HG03565 (cell line): ENCODE data around the gene TNNI3.
A peak's percentile ranks its signal among the peaks of the same experiment; 100 is the strongest.
"Not testable (repeated sequence)": the region's sequence is repeated elsewhere in the genome, so short reads cannot be mapped to it uniquely, and the experiment has no call there.

ENCODE experiments used
- ATAC-seq: cut with Tn5 transposase; IDR thresholded peaks from one replicate; pipeline ENCODE4 v1.9.1; 2021; ENCODE audit warnings: mild to moderate bottlenecking, moderate library complexity; ENCODE audit not compliant: unreplicated experiment

The TNNI3 gene

DNA sequence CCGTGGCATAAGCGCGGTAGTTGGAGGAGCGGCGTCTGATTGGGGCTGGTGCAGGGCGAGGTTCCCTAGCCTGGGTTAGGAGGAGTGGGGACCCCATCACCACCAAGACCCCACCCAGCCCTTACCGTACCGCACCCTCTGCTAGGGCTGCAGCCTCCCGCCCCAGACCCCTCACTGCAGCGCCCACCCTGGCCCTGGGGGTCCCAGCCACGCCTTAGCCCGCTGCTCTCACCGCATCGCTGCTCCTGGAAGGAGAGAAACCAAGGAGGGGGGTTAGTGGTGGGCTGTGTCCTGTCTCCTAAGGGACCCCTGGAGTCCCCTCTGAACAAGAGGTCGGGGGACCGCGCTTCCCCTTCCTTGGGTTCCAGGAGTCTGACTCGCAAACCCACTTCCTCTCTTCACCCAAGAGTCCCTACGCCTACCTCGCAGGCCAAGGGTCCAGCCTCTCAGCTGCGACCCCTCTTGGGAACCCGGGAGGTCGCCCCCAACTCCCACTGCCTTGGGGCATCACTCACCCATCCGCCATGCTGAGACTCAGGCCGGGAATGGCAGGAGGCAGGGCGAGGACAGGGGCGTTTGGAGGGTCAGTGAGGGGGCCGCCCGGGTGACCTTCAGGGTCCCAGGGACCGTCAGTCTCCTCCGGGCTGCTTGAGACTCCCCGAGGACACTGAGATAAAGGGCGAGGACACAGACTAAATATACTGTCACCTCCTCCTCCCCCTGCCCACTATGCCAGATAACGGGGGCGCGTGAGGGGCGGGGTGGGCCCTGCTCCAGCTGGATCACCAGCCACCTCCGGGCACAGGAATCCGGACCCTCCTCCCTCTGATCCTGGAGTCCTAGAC lies at the start of gene TNNI3:
TNNI3 (minus strand) TSS at position 669 of the 845 bp plus-strand sequence; CDS start at position 526, 143 bp downstream.
- ATAC-seq: no peak

- no peak for ATAC-seq
These were observed 49.4 kb upstream of the TNNI3 start for GRCh38 chr19:55206664-55207500.

- ATAC-seq: not testable (repeated sequence)
These were observed 44.7 kb upstream of the TNNI3 start for GRCh38 chr19:55202199-55202598.

DNA sequence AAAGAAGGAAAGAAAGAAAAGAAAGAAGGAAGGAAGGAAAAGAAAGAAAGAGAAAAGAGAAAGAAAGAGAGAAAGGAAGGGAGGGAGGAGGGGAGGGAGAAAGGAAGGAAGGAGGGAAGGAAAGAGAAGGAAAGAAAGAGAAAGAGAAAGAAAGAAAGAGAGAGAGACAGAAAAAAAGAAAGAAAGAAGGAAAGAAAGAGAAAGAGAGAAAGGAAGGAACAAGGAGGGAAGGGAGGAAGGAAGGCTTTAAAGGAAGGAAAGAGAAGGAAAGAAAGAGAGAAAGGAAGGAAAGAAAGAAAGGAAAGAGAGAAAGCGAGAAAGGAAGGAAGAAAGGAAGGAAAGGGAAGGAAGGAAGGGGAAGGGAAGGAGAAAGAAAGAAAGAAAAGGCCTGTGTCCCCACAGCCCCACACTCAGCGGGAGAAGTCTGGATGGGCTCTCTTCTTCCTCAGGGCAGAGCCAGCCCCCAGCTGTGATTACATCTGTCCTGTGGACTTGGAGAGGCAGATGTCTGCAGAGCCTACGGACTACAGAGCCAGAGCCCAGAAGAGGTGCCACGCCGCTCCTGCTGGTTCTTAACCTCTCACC lies 42.2 kb upstream of the TNNI3 start:
- ATAC-seq: no peak

- ATAC-seq: no peak
These were observed 41.1 kb upstream of the TNNI3 start for GRCh38 chr19:55198651-55199050.

DNA sequence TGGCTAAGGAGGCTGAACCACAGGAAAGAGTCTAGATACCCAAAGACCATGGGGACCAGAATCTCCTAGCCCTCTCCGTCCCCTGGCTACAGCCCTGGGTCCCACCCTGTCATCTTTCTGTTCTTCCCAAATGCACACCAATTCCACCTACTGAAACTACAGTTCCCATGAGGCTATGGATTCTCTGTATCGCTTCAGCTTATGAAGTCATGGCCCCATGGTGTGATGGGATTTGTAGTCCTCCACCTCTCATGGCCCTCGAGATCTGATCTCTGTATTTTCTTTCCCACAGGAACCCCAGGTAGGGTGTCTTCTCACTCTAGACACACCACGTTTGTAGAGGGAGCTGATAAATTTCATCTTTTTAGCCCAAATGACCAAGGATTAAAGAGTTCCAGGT lies 40.0 kb upstream of the TNNI3 start:
- ATAC-seq: no peak

DNA sequence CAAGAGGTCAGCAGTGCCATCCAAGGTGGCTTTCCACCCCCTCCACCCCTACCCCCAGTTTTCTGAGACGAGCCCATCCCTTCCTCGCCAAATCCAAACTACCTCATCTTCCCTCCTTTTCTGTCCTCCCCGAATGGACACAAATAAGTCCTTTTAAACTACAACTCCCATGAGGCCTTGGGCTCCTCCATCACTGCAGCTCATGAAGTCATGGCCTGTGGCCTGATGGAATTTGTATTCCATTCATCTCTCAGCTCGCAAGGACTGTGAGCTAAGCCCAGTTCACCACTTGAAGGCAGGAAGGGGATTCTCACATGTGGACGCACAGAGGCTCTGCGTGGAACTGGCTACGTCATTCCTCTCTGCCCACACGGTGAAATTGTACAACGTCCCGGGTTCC lies 39.3 kb upstream of the TNNI3 start:
- ATAC-seq: no peak

GRCh38 chr19:55193481-55193880 lies 35.9 kb upstream of the TNNI3 start:
- no peak for ATAC-seq

GRCh38 chr19:55189403-55189835 lies 31.9 kb upstream of the TNNI3 start:
- ATAC-seq: no peak

GRCh38 chr19:55188625-55189024 lies 31.1 kb upstream of the TNNI3 start:
- ATAC-seq: no peak

DNA sequence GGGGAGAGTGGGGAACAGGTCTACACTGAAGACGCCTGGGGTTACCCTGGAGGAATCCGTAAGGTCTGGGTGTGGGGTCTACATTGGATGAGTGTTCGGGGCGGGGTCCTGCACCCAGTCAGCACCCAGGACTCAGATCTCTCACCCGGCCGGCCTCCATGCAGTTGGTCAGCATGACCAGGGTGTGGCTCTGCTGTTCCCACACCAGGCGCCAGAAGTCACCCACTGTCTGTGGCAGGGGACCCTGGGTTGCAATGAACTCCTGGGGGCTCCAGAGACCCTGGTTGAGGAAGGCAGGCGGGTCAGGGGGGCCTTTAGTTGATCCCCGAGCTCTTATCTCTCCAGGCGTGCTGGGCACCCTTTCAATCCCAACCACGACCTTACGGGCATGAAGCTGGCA lies 28.5 kb upstream of the TNNI3 start:
- ATAC-seq: no peak

DNA sequence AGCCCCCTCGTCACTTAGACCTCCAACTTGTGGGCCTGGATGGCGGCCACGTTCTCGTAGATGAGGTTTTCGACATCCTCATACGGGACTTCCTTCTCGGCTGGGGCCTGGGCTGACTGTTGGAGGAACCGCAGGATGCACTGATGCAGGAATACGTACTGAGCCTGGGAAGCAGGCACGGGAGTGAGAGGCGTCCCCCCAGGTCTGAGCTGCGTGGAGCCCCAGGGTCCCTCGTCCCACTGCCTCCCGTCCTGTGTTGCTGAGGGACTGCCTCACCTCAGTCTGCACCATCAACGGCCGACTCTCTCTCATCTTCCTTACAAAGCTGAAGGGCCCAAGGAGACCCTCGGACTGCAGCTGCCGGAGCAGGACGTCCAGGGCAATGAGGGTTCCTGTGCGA lies 24.2 kb upstream of the TNNI3 start:
- no peak for ATAC-seq

DNA sequence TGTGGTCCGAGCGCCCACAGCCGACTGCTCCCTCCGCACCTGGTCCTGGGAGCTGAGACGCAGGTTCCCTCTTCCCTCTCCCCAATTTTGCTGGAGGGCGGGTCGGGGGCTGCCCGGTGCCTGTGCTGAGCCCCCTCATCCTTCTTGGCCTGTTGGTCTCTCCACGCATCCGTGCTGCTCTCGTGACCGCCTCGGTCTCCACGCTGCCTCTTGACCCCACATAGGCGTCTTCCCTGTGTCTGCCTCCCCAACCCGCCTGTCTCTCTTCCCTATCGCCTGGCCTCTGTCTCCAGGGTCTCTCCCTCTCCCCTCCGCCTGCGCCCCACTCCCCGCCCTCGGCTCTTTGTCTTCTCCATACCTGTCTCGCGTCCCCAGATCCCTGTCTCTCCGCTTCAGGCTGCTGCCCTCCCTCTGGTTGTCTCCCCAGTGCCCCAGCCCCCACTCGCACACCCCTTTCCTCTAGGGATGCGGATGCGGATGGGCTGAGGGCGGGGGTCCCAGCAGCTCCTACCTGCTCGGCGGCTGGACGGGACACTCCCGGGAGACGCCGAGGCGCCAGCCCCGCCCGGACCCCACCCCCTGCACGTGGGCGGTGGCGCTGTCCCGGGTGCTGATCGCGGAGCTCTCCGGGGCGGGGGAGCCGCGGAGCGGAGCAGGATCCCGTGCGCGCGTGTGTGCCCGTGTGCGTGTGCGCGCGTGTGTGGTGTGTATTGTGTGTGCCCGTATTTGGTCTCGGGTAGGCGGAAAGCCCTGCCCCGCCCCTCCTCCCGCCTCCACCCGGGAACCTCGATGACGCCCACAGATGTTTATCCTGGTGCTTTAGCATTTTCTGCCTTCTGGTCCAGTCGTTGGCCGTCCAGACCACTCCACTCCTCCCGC lies 22.3 kb upstream of the TNNI3 start, which contains the start of gene SYT5:
SYT5 (minus strand) TSS at position 684 of the 879 bp plus-strand sequence. CDS start 1,248 bp downstream, outside the sequence.
- no peak for ATAC-seq

GRCh38 chr19:55178781-55179599 lies 21.5 kb upstream of the TNNI3 start:
- ATAC-seq: peak; percentile 79

DNA sequence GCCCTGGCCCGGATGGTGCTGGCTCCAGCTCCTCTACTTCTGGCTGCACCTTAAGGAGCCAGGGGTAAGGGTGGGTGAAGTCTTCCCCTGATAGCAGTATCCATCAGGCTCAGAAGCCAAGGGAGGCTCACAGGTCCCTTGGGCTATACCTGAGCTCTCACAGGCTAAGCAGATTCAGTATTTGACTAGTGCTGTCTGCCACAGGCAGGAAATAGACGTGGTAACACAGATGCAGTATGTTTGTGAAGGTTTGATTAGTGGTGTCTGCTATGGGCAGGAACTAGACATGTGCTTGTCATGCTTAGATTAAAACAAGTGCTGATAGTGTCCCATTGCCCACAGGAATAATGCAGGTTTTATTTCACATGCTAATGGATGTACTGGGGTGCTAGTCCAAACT lies 18.5 kb upstream of the TNNI3 start:
- ATAC-seq: no peak

GRCh38 chr19:55175117-55175867 lies 17.8 kb upstream of the TNNI3 start:
- ATAC-seq: no peak

GRCh38 chr19:55174425-55175116 lies 17.0 kb upstream of the TNNI3 start:
- no peak for ATAC-seq

GRCh38 chr19:55173714-55174409 lies 16.3 kb upstream of the TNNI3 start:
- ATAC-seq: no peak
